HepG2 (cell line): ENCODE results near the gene PLEKHA8. TPM values are rescaled to one million over a fixed set of nuclear protein-coding genes. Genes with fewer than 3 reads are reported as not detected.

Experiments
- ATAC-seq: fragments of 200-7000 bp; cut with Tn5 transposase; 3 replicates; pipeline ENCODE4 v1.9.1; 2020; ENCODE audit warnings: mild to moderate bottlenecking, moderate library complexity
- BruUV-seq: library from RNA; stranded (reverse); fragments of 400-500 nt; replicated peaks from 2 replicates; lab custom pipeline; 2021; lab: Mats Ljungman, UMichigan
- CTCF ChIA-PET: fragments of 300-600 bp; formaldehyde crosslinking; extraction: SDS; loops from one replicate; lab custom pipeline; 2021; ENCODE audit warnings: low total read pairs, inconsistent platforms, low intra/inter-chr PET ratio; lab: Yijun Ruan, JAX
- POLR2A ChIA-PET: fragments of 350-600 bp; sonication (Branson Sonifier 250); formaldehyde crosslinking; loops from one replicate; lab custom pipeline; 2020; ENCODE audit warnings: antibody characterized with exemption, inconsistent platforms; lab: Yijun Ruan, JAX
- DNase-seq: peaks from one replicate; pipeline ENCODE4 v3.0.0-alpha.2; 2015; ENCODE audit warnings: low spot score
- FAIRE-seq: peaks from 3 replicates; lab custom pipeline; 2011; peaks lifted over from hg19 to GRCh38; lab: Jason Lieb, UNC
- H2AFZ ChIP-seq: one replicate; pipeline ENCODE4 v1.6.1; 2011; ENCODE audit warnings: low read length, inconsistent platforms
- H3K27ac ChIP-seq: fragments of 300-600 bp; 3 replicates; pipeline ENCODE4 v1.8.0; 2011; ENCODE audit warnings: mixed run types, mild to moderate bottlenecking, mixed read lengths, low read length, inconsistent platforms; ENCODE audit not compliant: insufficient read depth; ENCODE audit errors: extremely low read length
- H3K27me3 ChIP-seq, 2 experiments: fragments of 200-600 bp in 1 of 2; 2 replicates in 1 of 2; 3 replicates in 1 of 2; pipeline versions ENCODE4 v1.6.0 to v1.8.0; 2011; ENCODE audit warnings: low read length in 2 of 2, mild to moderate bottlenecking in 2 of 2, moderate library complexity in 2 of 2, inconsistent platforms in 1 of 2; ENCODE audit not compliant: insufficient read depth in 2 of 2, control insufficient read depth in 1 of 2
- H3K36me3 ChIP-seq, 2 experiments: fragments of 200-600 bp in 1 of 2; replicated peaks in 1 of 2; 2 replicates in 1 of 2; 3 replicates in 1 of 2; pipeline versions ENCODE4 v1.5.1 to v1.8.0; 2011; ENCODE audit warnings: low read length in 2 of 2, inconsistent platforms in 1 of 2; ENCODE audit not compliant: insufficient read depth in 2 of 2, control insufficient read depth in 1 of 2
- H3K4me1 ChIP-seq: 2 replicates; pipeline ENCODE4 v1.5.1; 2012; ENCODE audit warnings: low read length, inconsistent platforms; ENCODE audit not compliant: insufficient read depth
- H3K4me2 ChIP-seq: 2 replicates; pipeline ENCODE4 v1.6.0; 2011; ENCODE audit warnings: low read depth, low read length, inconsistent platforms
- H3K4me3 ChIP-seq, 3 experiments: fragments of 200-600 bp in 1 of 3; sonication (generic), shearing (Covaris generic) in 1 of 3; replicated peaks in 1 of 3; 2 replicates each; pipeline ENCODE4 v1.5.1; 2011 to 2016; ENCODE audit warnings: low read length in 3 of 3, inconsistent platforms in 2 of 3, low read depth in 2 of 3, mild to moderate bottlenecking in 2 of 3, control low read depth in 1 of 3, mixed read lengths in 1 of 3; ENCODE audit not compliant: insufficient read depth in 1 of 3
- H3K79me2 ChIP-seq: one replicate; pipeline ENCODE4 v1.6.1; 2011; ENCODE audit warnings: low read length, inconsistent platforms; ENCODE audit not compliant: insufficient read depth
- H3K9ac ChIP-seq: 2 replicates; pipeline ENCODE4 v1.6.0; 2011; ENCODE audit warnings: mild to moderate bottlenecking, low read depth, low read length, inconsistent platforms; ENCODE audit not compliant: insufficient read depth
- H3K9me3 ChIP-seq: 2 replicates; pipeline ENCODE4 v1.5.1; 2012; ENCODE audit warnings: mild to moderate bottlenecking, low read length
- H4K20me1 ChIP-seq: 2 replicates; pipeline ENCODE4 v1.6.0; 2011; ENCODE audit warnings: inconsistent platforms, mild to moderate bottlenecking, low read length, moderate library complexity; ENCODE audit not compliant: insufficient read depth
- ERF ChIP-seq: IDR thresholded peaks from 2 replicates; pipeline ENCODE4 v1.6.1; 2018; ENCODE audit warnings: missing biosample characterization, missing genetic modification reagents
- FOSL1 ChIP-seq: sonication (generic); formaldehyde crosslinking; IDR thresholded peaks from 2 replicates; pipeline ENCODE4 v1.9.0; 2021; ENCODE audit warnings: missing genetic modification reagents, borderline replicate concordance
- HDAC2 ChIP-seq: sonication (generic); formaldehyde crosslinking; IDR thresholded peaks from 2 replicates; pipeline ENCODE4 v1.4.0; 2020; ENCODE audit warnings: missing genetic modification reagents
- HIVEP1 ChIP-seq: sonication (generic); formaldehyde crosslinking; IDR thresholded peaks from 2 replicates; pipeline ENCODE4 v1.4.0; 2020; ENCODE audit warnings: mild to moderate bottlenecking, missing genetic modification reagents
- KLF15 ChIP-seq: sonication (generic); formaldehyde crosslinking; IDR thresholded peaks from 2 replicates; pipeline ENCODE4 v1.8.1; 2023; ENCODE audit warnings: borderline replicate concordance, mild to moderate bottlenecking, inconsistent platforms, missing genetic modification reagents, mixed read lengths
- NRL ChIP-seq: sonication (generic); formaldehyde crosslinking; IDR thresholded peaks from 2 replicates; pipeline ENCODE4 v1.5.0; 2020; ENCODE audit warnings: missing genetic modification reagents, mild to moderate bottlenecking, moderate library complexity, borderline replicate concordance
- SMAD1 ChIP-seq: sonication (generic); formaldehyde crosslinking; IDR thresholded peaks from 2 replicates; pipeline ENCODE4 v1.4.0; 2020; ENCODE audit warnings: missing genetic modification reagents, low read depth, mild to moderate bottlenecking, borderline replicate concordance
- SUZ12 ChIP-seq: fragments of 150-350 bp; IDR thresholded peaks from 2 replicates; pipeline ENCODE4 v1.6.1; 2014; ENCODE audit warnings: low read depth, low read length
- YY1 ChIP-seq: IDR thresholded peaks from 2 replicates; pipeline ENCODE4 v1.6.1; 2011; ENCODE audit warnings: low read length, low read depth, moderate library complexity, mild to moderate bottlenecking; ENCODE audit not compliant: insufficient read depth, insufficient replicate concordance
- ZNF124 ChIP-seq: sonication (generic); formaldehyde crosslinking; IDR thresholded peaks from 2 replicates; pipeline ENCODE4 v1.4.0; 2020; ENCODE audit warnings: missing genetic modification reagents
- ZNF225 ChIP-seq: sonication (generic); formaldehyde crosslinking; IDR thresholded peaks from 2 replicates; pipeline ENCODE4 v1.4.0; 2020; ENCODE audit warnings: mild to moderate bottlenecking, missing genetic modification reagents
- ZNF710 ChIP-seq: sonication (generic); formaldehyde crosslinking; IDR thresholded peaks from 2 replicates; pipeline ENCODE4 v1.5.0; 2020; ENCODE audit warnings: mild to moderate bottlenecking, missing genetic modification reagents, borderline replicate concordance
- WGBS: methylation state at CpG from one replicate; pipeline ENCODE4 v1.1.6; 2017; ENCODE audit warnings: low lambda C conversion rate; 5-methylcytosine and 5-hydroxymethylcytosine counted together
- in situ Hi-C: cut with HindIII; loops from 2 replicates; pipeline ENCODE4 v1.10.0; 2017; ENCODE audit warnings: low pct_unique_long_range_greater_than_20kb; ENCODE audit not compliant: extremely low pct_ligation_motif_present
- intact Hi-C: fragments of 100-400 bp; cut with micrococcal nuclease; formaldehyde crosslinking; loops from one replicate; pipeline ENCODE4 v1.10.0; 2022; ENCODE audit not compliant: unreplicated experiment
- polyA plus RNA-seq, 8 experiments: library from polyadenylated mRNA; depleted of rRNA in 3 of 8; stranded (reverse) in 7 of 8; unstranded in 1 of 8; fragments of >200 nt; fragmentation: Illumina TruSeq in 4 of 8; extraction: Trizol in 4 of 8; gene quantifications; 2 replicates each; pipeline versions ENCODE4 v1.2.1 to v1.2.3, GENCODE V29; 2011 to 2016; ENCODE audit warnings: low read depth in 4 of 8, missing spikeins in 1 of 8, mixed read lengths in 1 of 8; ENCODE audit not compliant: insufficient read depth in 1 of 8
- total RNA-seq, 5 experiments: library from RNA; depleted of rRNA; stranded (reverse); fragments of >200 nt; fragmentation: Illumina TruSeq; extraction: Trizol; gene quantifications; 2 replicates each; pipeline ENCODE4 v1.2.3, GENCODE V29; 2016; ENCODE audit warnings: low read depth in 1 of 5
- TF ChIP-seq, protein P1 (sequence below): sonication (generic); formaldehyde crosslinking; IDR thresholded peaks from 2 replicates; pipeline ENCODE4 v1.4.0; 2020; ENCODE audit warnings: missing genetic modification reagents

The PLEKHA8 gene
- total and polyA plus RNA-seq, 2 of the 13 experiments (the other 11 are each of a cell fraction or from before 2014, with no cell fraction given), result 12.5 to 26.4 TPM

GRCh38 chr7:30080818-30081217 is 52.6 kb downstream of the PLEKHA8 start:
- Histone ChIP-seq H3K79me2 (no peaks in the 10 kb centered on the region), H3K27me3 (no peaks in the 10 kb centered on the region), H3K4me2 (no peak overlapping the region), H3K36me3 (peaks cover 9 to 38% of the 10 kb centered on the region in 2 experiments), H3K9ac (no peak overlapping the region), H3K9me3 (no peaks in the 10 kb centered on the region), H3K4me3 (no peak overlapping the region), H3K4me1 (no peaks in the 10 kb centered on the region), H3K27ac (no peak overlapping the region), H4K20me1 (no peaks in the 10 kb centered on the region), H2AFZ (no peak overlapping the region)
- no TSS peak for BruUV-seq
- in situ Hi-C loops (no loop called here), intact Hi-C loops (no loop called here)
- CTCF ChIA-PET, result no interaction called here
- DNase-seq, result no peak
- no peak for ATAC-seq
- FAIRE-seq, result no peak
- WGBS, result 97% methylated on average over 3 of the region's 3 CpGs
- TF ChIP-seq SMAD1 (no peak), SUZ12 (no peak), ERF (CRISPR knock-in tag) (no peak)
- TF ChIP-seq, protein P1, sequence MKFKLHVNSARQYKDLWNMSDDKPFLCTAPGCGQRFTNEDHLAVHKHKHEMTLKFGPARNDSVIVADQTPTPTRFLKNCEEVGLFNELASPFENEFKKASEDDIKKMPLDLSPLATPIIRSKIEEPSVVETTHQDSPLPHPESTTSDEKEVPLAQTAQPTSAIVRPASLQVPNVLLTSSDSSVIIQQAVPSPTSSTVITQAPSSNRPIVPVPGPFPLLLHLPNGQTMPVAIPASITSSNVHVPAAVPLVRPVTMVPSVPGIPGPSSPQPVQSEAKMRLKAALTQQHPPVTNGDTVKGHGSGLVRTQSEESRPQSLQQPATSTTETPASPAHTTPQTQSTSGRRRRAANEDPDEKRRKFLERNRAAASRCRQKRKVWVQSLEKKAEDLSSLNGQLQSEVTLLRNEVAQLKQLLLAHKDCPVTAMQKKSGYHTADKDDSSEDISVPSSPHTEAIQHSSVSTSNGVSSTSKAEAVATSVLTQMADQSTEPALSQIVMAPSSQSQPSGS (CRISPR knock-in tag), result no peak
- POLR2A ChIA-PET, result no interaction called here

GRCh38 chr7:30082686-30083085 is 54.5 kb downstream of the PLEKHA8 start:
- H3K4me3 ChIP-seq, result no peak overlapping the region
- FAIRE-seq, result no peak
- CTCF ChIA-PET, result no interaction called here
- TF ChIP-seq ZNF225 (CRISPR knock-in tag) (no peak), NRL (no peak), ZNF124 (no peak), KLF15 (CRISPR knock-in tag) (no peak), YY1 (no peak), ZNF710 (CRISPR knock-in tag) (no peak), FOSL1 (CRISPR knock-in tag) (no peak), HDAC2 (CRISPR knock-in tag) (no peak), HIVEP1 (CRISPR knock-in tag) (no peak)

More at GRCh38 chr7:30082686-30083085, 54.5 kb downstream of the PLEKHA8 start:
- BruUV-seq, result no TSS peak
- no peak for DNase-seq
- H3K27me3 ChIP-seq, result no peaks in the 10 kb centered on the region
- H3K9ac ChIP-seq, result no peak overlapping the region
- no peak for ATAC-seq
- H3K4me2 ChIP-seq, result no peak overlapping the region
- WGBS, result 95% methylated on average over 3 of the region's 3 CpGs
- intact Hi-C loops (no loop called here), in situ Hi-C loops (no loop called here)
- no peak overlapping the region for H3K27ac ChIP-seq
- H3K9me3 ChIP-seq, result no peaks in the 10 kb centered on the region
- POLR2A ChIA-PET, result no interaction called here
- H2AFZ ChIP-seq, result no peak overlapping the region
- H3K79me2 ChIP-seq, result no peaks in the 10 kb centered on the region
- no peaks in the 10 kb centered on the region for H3K4me1 ChIP-seq
- no peaks in the 10 kb centered on the region for H4K20me1 ChIP-seq
- peaks cover 11 to 44% of the 10 kb centered on the region in 2 experiments for H3K36me3 ChIP-seq
